Measurements from ENCODE around the gene USP48. TPM values are rescaled to one million over a fixed set of nuclear protein-coding genes. Genes with fewer than 3 reads are reported as not detected.

Gene USP48
- total RNA-seq, 1 experiment from 2014 or later, result 84.8 TPM

DNA sequence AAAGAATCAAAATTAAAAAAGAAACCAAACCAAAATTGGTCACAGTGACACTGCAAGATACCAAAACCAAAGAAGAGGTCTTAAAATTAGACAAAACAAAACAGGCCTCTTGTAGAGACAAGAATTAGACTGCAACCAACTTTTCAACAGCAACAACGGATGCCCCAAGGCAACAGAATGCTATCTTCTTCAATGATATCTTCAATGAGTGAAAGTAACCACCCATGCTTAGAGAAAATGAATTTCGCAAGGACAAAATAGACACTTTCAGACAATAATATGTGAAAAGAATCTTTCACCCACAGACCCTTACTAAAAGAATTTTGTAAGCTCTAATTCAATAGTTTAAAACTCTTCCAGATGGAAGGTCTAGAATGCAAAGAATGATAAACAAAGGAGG is 41.7 kb downstream of the USP48 start:
- Histone ChIP-seq H3K4ac (ENCODE audit: low read depth, low read length) (no peak overlapping the region), H2BK120ac (ENCODE audit: low read depth, low read length, poor library complexity, severe bottlenecking) (no peak overlapping the region), H3K27ac (ENCODE audit: insufficient read length, low read depth, low read length) (no peak overlapping the region), H4K20me1 (ENCODE audit: control insufficient read depth, insufficient read depth, insufficient read length) (no peaks in the 10 kb centered on the region), H3K79me1 (ENCODE audit: insufficient read depth, low read depth, low read length, poor library complexity, severe bottlenecking) (no peaks in the 10 kb centered on the region), H3K18ac (ENCODE audit: insufficient read length, low read depth, low read length) (no peak overlapping the region), H2BK12ac (ENCODE audit: insufficient read length, low read depth, low read length) (no peak overlapping the region), H3K23ac (ENCODE audit: insufficient read length, low read depth, low read length) (no peak overlapping the region), H2BK5ac (ENCODE audit: insufficient read length, low read length) (no peak overlapping the region), H4K5ac (ENCODE audit: insufficient read length, low read depth, low read length) (no peak overlapping the region), H3K9me3 (ENCODE audit: control insufficient read depth, low read depth, low read length) (no peaks in the 10 kb centered on the region), H2BK15ac (ENCODE audit: low read depth, low read length) (no peak overlapping the region), H3K4me1 (ENCODE audit: insufficient read depth, low read length) (no peaks in the 10 kb centered on the region), H2AK5ac (ENCODE audit: insufficient read length, low read length) (no peak overlapping the region), H2BK20ac (ENCODE audit: low read depth, low read length, poor library complexity, severe bottlenecking) (no peak overlapping the region), H3K4me2 (ENCODE audit: insufficient read depth, insufficient read length, low read length) (no peak overlapping the region), H3K79me2 (ENCODE audit: insufficient read depth, low read length) (no peaks in the 10 kb centered on the region), H2AFZ (ENCODE audit: low read length) (no peak overlapping the region), H4K91ac (ENCODE audit: insufficient read length, low read depth, low read length) (no peak overlapping the region), H3K9ac (ENCODE audit: extremely low read depth, insufficient read length, low read length) (no peak overlapping the region), H3K14ac (ENCODE audit: insufficient read depth, low read length) (no peak overlapping the region), H3K23me2 (ENCODE audit: insufficient read length, low read depth, low read length, poor library complexity, severe bottlenecking) (no peaks in the 10 kb centered on the region), H3K56ac (ENCODE audit: insufficient read length, low read depth, low read length) (no peak overlapping the region), H3K27me3 (ENCODE audit: insufficient read depth, low read length) (no peaks in the 10 kb centered on the region), H4K8ac (replicated peaks; ENCODE audit: insufficient read length, low read depth, low read length) (no peak overlapping the region), H3T11ph (ENCODE audit: low read length) (no peak overlapping the region)
- no peaks in the 10 kb centered on the region for H3K27me3 Mint-ChIP-seq (ENCODE audit: low read depth)
- no peaks in the 10 kb centered on the region for H3K9me3 Mint-ChIP-seq
- no peak overlapping the region for H3K4me3 Mint-ChIP-seq
- H3K4me1 Mint-ChIP-seq, result no peaks in the 10 kb centered on the region
- TF ChIP-seq, protein P1, sequence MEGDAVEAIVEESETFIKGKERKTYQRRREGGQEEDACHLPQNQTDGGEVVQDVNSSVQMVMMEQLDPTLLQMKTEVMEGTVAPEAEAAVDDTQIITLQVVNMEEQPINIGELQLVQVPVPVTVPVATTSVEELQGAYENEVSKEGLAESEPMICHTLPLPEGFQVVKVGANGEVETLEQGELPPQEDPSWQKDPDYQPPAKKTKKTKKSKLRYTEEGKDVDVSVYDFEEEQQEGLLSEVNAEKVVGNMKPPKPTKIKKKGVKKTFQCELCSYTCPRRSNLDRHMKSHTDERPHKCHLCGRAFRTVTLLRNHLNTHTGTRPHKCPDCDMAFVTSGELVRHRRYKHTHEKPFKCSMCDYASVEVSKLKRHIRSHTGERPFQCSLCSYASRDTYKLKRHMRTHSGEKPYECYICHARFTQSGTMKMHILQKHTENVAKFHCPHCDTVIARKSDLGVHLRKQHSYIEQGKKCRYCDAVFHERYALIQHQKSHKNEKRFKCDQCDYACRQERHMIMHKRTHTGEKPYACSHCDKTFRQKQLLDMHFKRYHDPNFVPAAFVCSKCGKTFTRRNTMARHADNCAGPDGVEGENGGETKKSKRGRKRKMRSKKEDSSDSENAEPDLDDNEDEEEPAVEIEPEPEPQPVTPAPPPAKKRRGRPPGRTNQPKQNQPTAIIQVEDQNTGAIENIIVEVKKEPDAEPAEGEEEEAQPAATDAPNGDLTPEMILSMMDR (conservative IDR thresholded peaks at IDR 0.05), result no peak
- no peak overlapping the region for H3K27ac Mint-ChIP-seq
- H3K36me3 Mint-ChIP-seq (ENCODE audit: insufficient read depth in 1 of 3, low read depth in 3 of 3), result peaks cover 0 to 38% (median 22%) of the 10 kb centered on the region in 3 experiments; a peak in 5 of 7 replicates
- no peak for DNase-seq
- no CpG with 5 or more reads among the region's 2 CpGs for WGBS (ENCODE audit: extremely low coverage, insufficient read length, low lambda C conversion rate)
